Ectodermal cell (in vitro differentiated cells): ENCODE results near the gene PSME4.
"Not testable (repeated sequence)": the region's sequence is repeated elsewhere in the genome, so short reads cannot be mapped to it uniquely, and the experiment has no call there.

ENCODE experiments used
- H3K27ac ChIP-seq: 2 replicates; pipeline ENCODE4 v1.7.0; 2013; ENCODE audit warnings: mild to moderate bottlenecking, low read depth, low read length; ENCODE audit not compliant: insufficient read depth, poor library complexity, severe bottlenecking
- H3K27me3 ChIP-seq: 2 replicates; pipeline ENCODE4 v1.7.0; 2013; ENCODE audit warnings: mild to moderate bottlenecking, low read length; ENCODE audit not compliant: insufficient read depth, control insufficient read depth, poor library complexity, severe bottlenecking
- H3K36me3 ChIP-seq: one replicate; pipeline ENCODE4 v1.7.0; 2013; ENCODE audit warnings: low read length; ENCODE audit not compliant: control insufficient read depth, insufficient read depth
- H3K4me1 ChIP-seq: one replicate; pipeline ENCODE4 v1.7.0; 2013; ENCODE audit warnings: low read length; ENCODE audit not compliant: control insufficient read depth, insufficient read depth
- H3K4me3 ChIP-seq: 2 replicates; pipeline ENCODE4 v1.7.0; 2013; ENCODE audit warnings: low read depth, low read length, control low read depth; ENCODE audit not compliant: insufficient read depth
- H3K9me3 ChIP-seq: 2 replicates; pipeline ENCODE4 v1.7.0; 2013; ENCODE audit warnings: mild to moderate bottlenecking, low read length, moderate library complexity; ENCODE audit not compliant: control insufficient read depth
- WGBS, 2 experiments: methylation state at CpG; one replicate each; pipeline ENCODE4 v1.1.7; 2013; ENCODE audit warnings: missing lambda C conversion rate in 2 of 2; 5-methylcytosine and 5-hydroxymethylcytosine counted together

Gene PSME4

GRCh38 chr2:53867169-53867568 is 103.6 kb downstream of the PSME4 start:
- no peak overlapping the region for H3K4me3 ChIP-seq
- H3K9me3 ChIP-seq, result no peaks in the 10 kb centered on the region
- H3K36me3 ChIP-seq, result peaks cover 9% of the 10 kb centered on the region
- H3K27me3 ChIP-seq, result no peaks in the 10 kb centered on the region
- H3K4me1 ChIP-seq, result no peaks in the 10 kb centered on the region
- WGBS, 2 experiments, result 95% methylated on average over 5 of the region's 5 CpGs
- no peak overlapping the region for H3K27ac ChIP-seq

GRCh38 chr2:53865962-53866361 is 104.8 kb downstream of the PSME4 start:
- peaks cover 9% of the 10 kb centered on the region for H3K36me3 ChIP-seq
- no peak overlapping the region for H3K4me3 ChIP-seq
- H3K4me1 ChIP-seq, result no peaks in the 10 kb centered on the region
- H3K9me3 ChIP-seq, result no peaks in the 10 kb centered on the region
- no peaks in the 10 kb centered on the region for H3K27me3 ChIP-seq
- WGBS, 2 experiments, result 90 to 97% methylated on average over 4 to 5 of the region's 5 CpGs
- H3K27ac ChIP-seq, result no peak overlapping the region

GRCh38 chr2:53865264-53865663 is 105.5 kb downstream of the PSME4 start:
- 93 to 95% methylated on average over 2 of the region's 2 CpGs for WGBS, 2 experiments
- Histone ChIP-seq H3K9me3 (no peaks in the 10 kb centered on the region), H3K27ac (no peak overlapping the region), H3K4me3 (no peak overlapping the region), H3K36me3 (peaks cover 9% of the 10 kb centered on the region), H3K4me1 (no peaks in the 10 kb centered on the region), H3K27me3 (no peaks in the 10 kb centered on the region)

GRCh38 chr2:53863538-53864227 is 107.1 kb downstream of the PSME4 start:
- no peak overlapping the region for H3K27ac ChIP-seq
- 92 to 95% methylated on average over 4 to 5 of the region's 6 CpGs for WGBS, 2 experiments
- H3K27me3 ChIP-seq, result no peaks in the 10 kb centered on the region
- H3K4me3 ChIP-seq, result no peak overlapping the region
- H3K4me1 ChIP-seq, result no peaks in the 10 kb centered on the region
- no peaks in the 10 kb centered on the region for H3K9me3 ChIP-seq
- peaks cover 12% of the 10 kb centered on the region for H3K36me3 ChIP-seq

- H3K4me1 ChIP-seq, result no peaks in the 10 kb centered on the region
- 94 to 98% methylated on average over 5 of the region's 5 CpGs for WGBS, 2 experiments
- no peaks in the 10 kb centered on the region for H3K9me3 ChIP-seq
- no peak overlapping the region for H3K4me3 ChIP-seq
- no peaks in the 10 kb centered on the region for H3K27me3 ChIP-seq
- no peak overlapping the region for H3K27ac ChIP-seq
- H3K36me3 ChIP-seq, result peaks cover 12% of the 10 kb centered on the region
These were observed 109.0 kb downstream of the PSME4 start for GRCh38 chr2:53861824-53862223.

- Histone ChIP-seq H3K4me1 (no peaks in the 10 kb centered on the region), H3K27ac (no peak within 1 kb of the TSS), H3K27me3 (no peaks in the 10 kb centered on the region), H3K4me3 (no peak within 1 kb of the TSS), H3K36me3 (peaks cover 6% of the 10 kb centered on the region), H3K9me3 (no peaks in the 10 kb centered on the region)
- WGBS, 2 experiments, result 96% methylated on average over 72 of the region's 72 CpGs
These were observed 111.3 kb downstream of the PSME4 start, which contains the start of gene GPR75 for GRCh38 chr2:53859206-53860181. TSS of gene GPR75 (minus strand) at chr2:53859967. CDS start at chr2:53854756, 5,211 bp downstream.

- H3K4me1 ChIP-seq, result no peaks in the 10 kb centered on the region
- no peak overlapping the region for H3K4me3 ChIP-seq
- no peaks in the 10 kb centered on the region for H3K27me3 ChIP-seq
- 95 to 98% methylated on average over 2 of the region's 2 CpGs for WGBS, 2 experiments
- H3K36me3 ChIP-seq, result peaks cover 3% of the 10 kb centered on the region
- no peaks in the 10 kb centered on the region for H3K9me3 ChIP-seq
- no peak overlapping the region for H3K27ac ChIP-seq
These were observed 114.5 kb downstream of the PSME4 start for GRCh38 chr2:53856272-53856671.

GRCh38 chr2:53854678-53855077 is 116.1 kb downstream of the PSME4 start:
- H3K36me3 ChIP-seq, result no peaks in the 10 kb centered on the region
- no peaks in the 10 kb centered on the region for H3K9me3 ChIP-seq
- WGBS, 2 experiments, result 86 to 100% methylated on average over 2 of the region's 2 CpGs
- no peak overlapping the region for H3K4me3 ChIP-seq
- H3K4me1 ChIP-seq, result no peaks in the 10 kb centered on the region
- H3K27ac ChIP-seq, result no peak overlapping the region
- H3K27me3 ChIP-seq, result no peaks in the 10 kb centered on the region

- Histone ChIP-seq H3K27me3 (no peaks in the 10 kb centered on the region), H3K9me3 (no peaks in the 10 kb centered on the region), H3K36me3 (no peaks in the 10 kb centered on the region), H3K27ac (no peak overlapping the region), H3K4me1 (no peaks in the 10 kb centered on the region), H3K4me3 (no peak overlapping the region)
- 90 to 93% methylated on average over 4 of the region's 4 CpGs for WGBS, 2 experiments
These were observed 118.3 kb downstream of the PSME4 start for GRCh38 chr2:53852532-53852931.

GRCh38 chr2:53851052-53851757 is 119.6 kb downstream of the PSME4 start:
- whole genome bisulfite sequencing, 2 experiments, result 94% methylated on average over 9 of the region's 9 CpGs
- not testable (repeated sequence) for H3K27ac ChIP-seq, H3K36me3 ChIP-seq, H3K9me3 ChIP-seq, H3K27me3 ChIP-seq, H3K4me3 ChIP-seq, H3K4me1 ChIP-seq
